Neural cell (in vitro differentiated cells): ENCODE results near the gene CIB1. TPM values are rescaled to one million over a fixed set of nuclear protein-coding genes. Genes with fewer than 3 reads are reported as not detected.

Experiments
- H2AFZ ChIP-seq: fragments of 200-600, 300-800 bp; sonication (generic), shearing (Covaris generic); 2 replicates; pipeline ENCODE4 v1.6.0; 2014; ENCODE audit warnings: low read depth, mild to moderate bottlenecking, antibody characterized with exemption, low read length, moderate library complexity
- H3F3A ChIP-seq: fragments of 200-600 bp; shearing (Covaris generic); 2 replicates; pipeline ENCODE4 v1.6.1; 2016; ENCODE audit warnings: mild to moderate bottlenecking, moderate library complexity, mixed read lengths, antibody characterized with exemption, low read length; ENCODE audit not compliant: insufficient read depth, poor library complexity, severe bottlenecking
- H3K27ac ChIP-seq: fragments of 200-600, 300-800 bp; sonication (generic), shearing (Covaris generic); 2 replicates; pipeline ENCODE4 v1.5.1; 2014; ENCODE audit warnings: mild to moderate bottlenecking, low read length, moderate library complexity
- H3K27me3 ChIP-seq: fragments of 300-800, 200-600 bp; sonication (generic), shearing (Covaris generic); 2 replicates; pipeline ENCODE4 v1.6.0; 2014; ENCODE audit warnings: mild to moderate bottlenecking, low read depth, low read length, moderate library complexity; ENCODE audit not compliant: insufficient read depth
- H3K36me3 ChIP-seq: fragments of 300-800, 200-600 bp; sonication (generic), shearing (Covaris generic); 2 replicates; pipeline ENCODE4 v1.5.1; 2014; ENCODE audit warnings: mild to moderate bottlenecking, antibody characterized with exemption, low read length, moderate library complexity; ENCODE audit not compliant: insufficient read depth
- H3K4me2 ChIP-seq: fragments of 300-800, 200-600 bp; sonication (generic), shearing (Covaris generic); 2 replicates; pipeline ENCODE4 v1.6.0; 2014; ENCODE audit warnings: mild to moderate bottlenecking, low read length
- H3K4me3 ChIP-seq: fragments of 300-800, 200-600 bp; sonication (generic), shearing (Covaris generic); 2 replicates; pipeline ENCODE4 v1.5.1; 2014; ENCODE audit warnings: mild to moderate bottlenecking, low read length, moderate library complexity
- H3K79me2 ChIP-seq: fragments of 200-600 bp; shearing (Covaris generic); replicated peaks from 2 replicates; pipeline ENCODE4 v1.6.0; 2014; ENCODE audit warnings: mild to moderate bottlenecking, low read length, moderate library complexity; ENCODE audit not compliant: insufficient read depth
- H3K9ac ChIP-seq: fragments of 300-800, 200-600 bp; sonication (generic), shearing (Covaris generic); 2 replicates; pipeline ENCODE4 v1.6.1; 2016; ENCODE audit warnings: mild to moderate bottlenecking, low read length, mixed read lengths
- H3K9me2 ChIP-seq: fragments of 200-600 bp; shearing (Covaris generic); 2 replicates; pipeline ENCODE4 v1.6.1; 2016; ENCODE audit warnings: mild to moderate bottlenecking, low read length, mixed read lengths; ENCODE audit not compliant: insufficient read depth
- H3K9me3 ChIP-seq: fragments of 200-600, 300-800 bp; sonication (generic), shearing (Covaris generic); 2 replicates; pipeline ENCODE4 v1.6.1; 2016; ENCODE audit warnings: mild to moderate bottlenecking, mixed run types, low read length, moderate library complexity, mixed read lengths
- H4K20me1 ChIP-seq: fragments of 200-600 bp; shearing (Covaris generic); 2 replicates; pipeline ENCODE4 v1.6.1; 2016; ENCODE audit warnings: mild to moderate bottlenecking, mixed run types; ENCODE audit not compliant: insufficient read depth
- EP300 ChIP-seq: fragments of 450-650 bp; conservative IDR thresholded peaks from 2 replicates; pipeline ENCODE4 v1.6.1; 2014; ENCODE audit warnings: antibody characterized with exemption, mild to moderate bottlenecking, moderate library complexity; ENCODE audit not compliant: poor library complexity, severe bottlenecking
- EZH2 ChIP-seq: fragments of 200-600, 300-800 bp; shearing (Covaris generic), sonication (generic); IDR thresholded peaks from 2 replicates; pipeline ENCODE4 v1.6.1; 2014; ENCODE audit warnings: antibody characterized with exemption, low read length, borderline replicate concordance, mild to moderate bottlenecking; ENCODE audit not compliant: insufficient read depth, poor library complexity, severe bottlenecking
- MXI1 ChIP-seq: fragments of 450-650 bp; conservative IDR thresholded peaks from 2 replicates; pipeline ENCODE4 v1.6.1; 2014; ENCODE audit warnings: antibody characterized with exemption, mild to moderate bottlenecking; ENCODE audit not compliant: poor library complexity, severe bottlenecking
- POLR2AphosphoS5 ChIP-seq: IDR thresholded peaks from 2 replicates; pipeline ENCODE4 v1.6.1; 2012
- RAD21 ChIP-seq: fragments of 450-650 bp; conservative IDR thresholded peaks from 2 replicates; pipeline ENCODE4 v1.6.1; 2014; ENCODE audit warnings: antibody characterized with exemption, mild to moderate bottlenecking, moderate library complexity
- SMC3 ChIP-seq: fragments of 450-650 bp; conservative IDR thresholded peaks from 2 replicates; pipeline ENCODE4 v1.6.1; 2014; ENCODE audit warnings: antibody characterized with exemption, mild to moderate bottlenecking, moderate library complexity; ENCODE audit not compliant: poor library complexity
- TAF1 ChIP-seq: IDR thresholded peaks from 2 replicates; pipeline ENCODE4 v1.6.1; 2012; ENCODE audit warnings: low read depth
- polyA plus RNA-seq: library from polyadenylated mRNA; depleted of rRNA; stranded (reverse); fragments of >200 nt; gene quantifications from 2 replicates; pipeline ENCODE4 v1.2.3, GENCODE V29; 2014
- TF ChIP-seq, protein P1 (sequence below): IDR thresholded peaks from 2 replicates; pipeline ENCODE4 v1.6.1; 2012; ENCODE audit warnings: borderline replicate concordance
- TF ChIP-seq, protein P2 (sequence below): fragments of 450-650 bp; IDR thresholded peaks from 2 replicates; pipeline ENCODE4 v1.5.1; 2014; ENCODE audit warnings: antibody characterized with exemption, mild to moderate bottlenecking, moderate library complexity; ENCODE audit not compliant: poor library complexity, severe bottlenecking

The CIB1 gene
- polyA plus RNA-seq, 1 donor from 2014 or later = 9.4 TPM

DNA sequence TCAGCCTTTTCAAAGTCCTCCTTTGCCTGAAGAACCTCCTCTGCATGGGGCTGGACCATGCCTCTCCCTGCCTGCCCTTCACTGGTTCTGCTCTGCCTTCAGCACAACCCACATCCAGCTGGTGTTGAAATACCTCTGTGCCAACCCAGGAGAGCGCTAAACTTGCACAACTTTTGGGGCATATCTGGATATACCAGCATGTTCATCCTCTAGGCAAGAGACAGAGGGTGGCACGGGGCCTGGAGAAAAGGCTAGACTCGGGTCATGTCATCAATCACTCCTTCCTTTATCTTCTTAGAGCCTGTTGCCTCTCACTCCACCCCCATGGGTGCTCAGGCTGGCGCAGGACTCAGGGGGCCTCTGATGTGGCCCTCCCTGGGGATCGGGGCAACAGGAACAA lies 27.9 kb downstream of the CIB1 start:
- Histone ChIP-seq H3F3A (no peaks in the 10 kb centered on the region), H3K36me3 (no peaks in the 10 kb centered on the region), H3K9me3 (no peaks in the 10 kb centered on the region), H3K4me2 (no peak overlapping the region), H3K79me2 (peaks cover 47% of the 10 kb centered on the region), H3K9me2 (no peaks in the 10 kb centered on the region), H3K4me3 (no peak overlapping the region), H2AFZ (no peak overlapping the region), H3K27me3 (no peaks in the 10 kb centered on the region), H4K20me1 (no peaks in the 10 kb centered on the region), H3K9ac (no peak overlapping the region), H3K27ac (no peak overlapping the region)
- no peak for TF ChIP-seq TAF1
- TF ChIP-seq EP300 = no peak
- TF ChIP-seq, protein P1, sequence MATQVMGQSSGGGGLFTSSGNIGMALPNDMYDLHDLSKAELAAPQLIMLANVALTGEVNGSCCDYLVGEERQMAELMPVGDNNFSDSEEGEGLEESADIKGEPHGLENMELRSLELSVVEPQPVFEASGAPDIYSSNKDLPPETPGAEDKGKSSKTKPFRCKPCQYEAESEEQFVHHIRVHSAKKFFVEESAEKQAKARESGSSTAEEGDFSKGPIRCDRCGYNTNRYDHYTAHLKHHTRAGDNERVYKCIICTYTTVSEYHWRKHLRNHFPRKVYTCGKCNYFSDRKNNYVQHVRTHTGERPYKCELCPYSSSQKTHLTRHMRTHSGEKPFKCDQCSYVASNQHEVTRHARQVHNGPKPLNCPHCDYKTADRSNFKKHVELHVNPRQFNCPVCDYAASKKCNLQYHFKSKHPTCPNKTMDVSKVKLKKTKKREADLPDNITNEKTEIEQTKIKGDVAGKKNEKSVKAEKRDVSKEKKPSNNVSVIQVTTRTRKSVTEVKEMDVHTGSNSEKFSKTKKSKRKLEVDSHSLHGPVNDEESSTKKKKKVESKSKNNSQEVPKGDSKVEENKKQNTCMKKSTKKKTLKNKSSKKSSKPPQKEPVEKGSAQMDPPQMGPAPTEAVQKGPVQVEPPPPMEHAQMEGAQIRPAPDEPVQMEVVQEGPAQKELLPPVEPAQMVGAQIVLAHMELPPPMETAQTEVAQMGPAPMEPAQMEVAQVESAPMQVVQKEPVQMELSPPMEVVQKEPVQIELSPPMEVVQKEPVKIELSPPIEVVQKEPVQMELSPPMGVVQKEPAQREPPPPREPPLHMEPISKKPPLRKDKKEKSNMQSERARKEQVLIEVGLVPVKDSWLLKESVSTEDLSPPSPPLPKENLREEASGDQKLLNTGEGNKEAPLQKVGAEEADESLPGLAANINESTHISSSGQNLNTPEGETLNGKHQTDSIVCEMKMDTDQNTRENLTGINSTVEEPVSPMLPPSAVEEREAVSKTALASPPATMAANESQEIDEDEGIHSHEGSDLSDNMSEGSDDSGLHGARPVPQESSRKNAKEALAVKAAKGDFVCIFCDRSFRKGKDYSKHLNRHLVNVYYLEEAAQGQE = no peak
- no peak for TF ChIP-seq RAD21

DNA sequence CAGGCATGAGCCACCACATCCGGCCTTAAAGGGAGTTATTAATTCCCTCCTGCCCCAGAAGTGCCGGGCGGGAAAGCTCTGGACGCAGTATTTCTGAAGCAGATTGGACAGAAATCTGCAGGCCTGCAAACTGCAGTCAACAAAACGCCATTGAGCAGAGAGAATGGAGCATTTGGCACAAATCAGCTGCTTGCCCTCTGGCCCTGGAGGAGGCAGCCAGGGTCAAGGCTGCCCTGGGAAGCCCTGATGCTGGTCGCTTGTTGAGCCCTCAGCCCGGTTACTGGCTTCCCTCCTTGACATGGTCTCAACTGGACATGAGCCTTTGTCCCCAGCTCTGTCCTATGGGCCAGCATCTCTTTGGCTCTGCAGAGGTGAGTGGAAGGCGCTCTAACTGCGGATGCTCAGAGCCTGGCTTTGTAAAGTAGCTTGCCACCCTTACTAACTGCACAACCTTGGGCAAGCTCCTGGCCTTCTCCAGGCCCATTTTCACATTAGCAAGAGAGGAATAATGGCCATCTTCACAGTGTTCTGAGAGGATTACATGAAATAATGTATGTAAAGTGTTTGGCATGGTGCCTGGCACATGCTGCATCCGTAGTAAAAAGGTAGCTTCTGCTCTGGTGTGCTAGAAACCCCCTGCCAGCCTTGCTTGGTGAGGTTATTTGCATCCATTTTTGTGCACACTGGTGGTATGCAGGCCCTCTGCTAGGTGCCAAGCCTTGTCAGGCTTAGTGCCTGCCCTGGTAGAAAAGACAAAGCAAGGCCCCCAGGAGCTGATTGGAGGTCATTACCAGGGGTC lies 28.5 kb downstream of the CIB1 start:
- H2AFZ ChIP-seq = no peak overlapping the region
- H3K4me2 ChIP-seq = no peak overlapping the region
- H3K36me3 ChIP-seq = no peaks in the 10 kb centered on the region
- no peaks in the 10 kb centered on the region for H4K20me1 ChIP-seq
- no peak overlapping the region for H3K9ac ChIP-seq
- no peak overlapping the region for H3K4me3 ChIP-seq
- H3K9me2 ChIP-seq = no peaks in the 10 kb centered on the region
- H3K27ac ChIP-seq = no peak overlapping the region
- H3K27me3 ChIP-seq = no peaks in the 10 kb centered on the region
- no peaks in the 10 kb centered on the region for H3K9me3 ChIP-seq
- TF ChIP-seq TAF1 (no peak), RAD21 (no peak), EZH2 (no peak), MXI1 (no peak), EP300 (no peak), POLR2AphosphoS5 (no peak), SMC3 (no peak)
- TF ChIP-seq, protein P2, sequence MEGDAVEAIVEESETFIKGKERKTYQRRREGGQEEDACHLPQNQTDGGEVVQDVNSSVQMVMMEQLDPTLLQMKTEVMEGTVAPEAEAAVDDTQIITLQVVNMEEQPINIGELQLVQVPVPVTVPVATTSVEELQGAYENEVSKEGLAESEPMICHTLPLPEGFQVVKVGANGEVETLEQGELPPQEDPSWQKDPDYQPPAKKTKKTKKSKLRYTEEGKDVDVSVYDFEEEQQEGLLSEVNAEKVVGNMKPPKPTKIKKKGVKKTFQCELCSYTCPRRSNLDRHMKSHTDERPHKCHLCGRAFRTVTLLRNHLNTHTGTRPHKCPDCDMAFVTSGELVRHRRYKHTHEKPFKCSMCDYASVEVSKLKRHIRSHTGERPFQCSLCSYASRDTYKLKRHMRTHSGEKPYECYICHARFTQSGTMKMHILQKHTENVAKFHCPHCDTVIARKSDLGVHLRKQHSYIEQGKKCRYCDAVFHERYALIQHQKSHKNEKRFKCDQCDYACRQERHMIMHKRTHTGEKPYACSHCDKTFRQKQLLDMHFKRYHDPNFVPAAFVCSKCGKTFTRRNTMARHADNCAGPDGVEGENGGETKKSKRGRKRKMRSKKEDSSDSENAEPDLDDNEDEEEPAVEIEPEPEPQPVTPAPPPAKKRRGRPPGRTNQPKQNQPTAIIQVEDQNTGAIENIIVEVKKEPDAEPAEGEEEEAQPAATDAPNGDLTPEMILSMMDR = no peak
- TF ChIP-seq, protein P1 = no peak
- H3K79me2 ChIP-seq = peaks cover 47% of the 10 kb centered on the region
- H3F3A ChIP-seq = no peaks in the 10 kb centered on the region
